HEK293 (cell line): Measurements from ENCODE around the gene SLC25A1.

ENCODE experiments used
- CTCF ChIA-PET: fragments of 350-600 bp; formaldehyde crosslinking; extraction: SDS; loops from one replicate; lab custom pipeline; 2021; ENCODE audit warnings: antibody characterized with exemption; lab: Yijun Ruan, JAX
- POLR2A ChIA-PET: fragments of 300-600 bp; formaldehyde crosslinking; extraction: SDS; loops from one replicate; lab custom pipeline; 2020; ENCODE audit warnings: antibody characterized with exemption, inconsistent platforms; lab: Yijun Ruan, JAX
- H3K27ac ChIP-seq: fragments of 200-500 bp; sonication (Bioruptor generic); 2 replicates; pipeline ENCODE4 v1.5.1; 2014; ENCODE audit warnings: low read depth, low read length, control low read depth, inconsistent platforms; ENCODE audit errors: extremely low read depth
- H3K36me3 ChIP-seq, 2 experiments: fragments of 200-500 bp in 1 of 2; sonication (Bioruptor generic) in 1 of 2; 1 replicate in 1 of 2; 2 replicates in 1 of 2; pipeline ENCODE4 v1.5.1; 2014 to 2017; ENCODE audit warnings: inconsistent platforms in 2 of 2, low read length in 2 of 2; ENCODE audit not compliant: control insufficient read depth in 2 of 2, insufficient read depth in 1 of 2
- H3K4me1 ChIP-seq: fragments of 200-500 bp; sonication (Bioruptor generic); 2 replicates; pipeline ENCODE4 v1.5.1; 2014; ENCODE audit warnings: mild to moderate bottlenecking, low read length, inconsistent platforms; ENCODE audit not compliant: control insufficient read depth, insufficient read depth
- H3K4me3 ChIP-seq: 2 replicates; pipeline ENCODE4 v1.5.1; 2011; ENCODE audit warnings: low read depth, mild to moderate bottlenecking, control low read depth, low read length, moderate library complexity
- H3K9me3 ChIP-seq: fragments of 200-500 bp; sonication (Bioruptor generic); 2 replicates; pipeline ENCODE4 v1.5.1; 2014; ENCODE audit warnings: low read depth, low read length, inconsistent platforms; ENCODE audit not compliant: control insufficient read depth, insufficient read depth
- BCL11B ChIP-seq: fragments of 450-650 bp; formaldehyde crosslinking; IDR thresholded peaks from 2 replicates; pipeline ENCODE4 v1.5.1; 2016; ENCODE audit warnings: low read depth, missing biosample characterization, missing genetic modification characterization
- BCL6B ChIP-seq: fragments of 450-650 bp; formaldehyde crosslinking; IDR thresholded peaks from 2 replicates; pipeline ENCODE4 v1.5.1; 2017; ENCODE audit warnings: missing biosample characterization, missing genetic modification characterization
- ELK4 ChIP-seq: IDR thresholded peaks from 2 replicates; pipeline ENCODE4 v1.6.1; 2011; ENCODE audit warnings: mild to moderate bottlenecking, low read depth, low read length, borderline replicate concordance
- GLIS2 ChIP-seq: fragments of 450-650 bp; formaldehyde crosslinking; IDR thresholded peaks from 2 replicates; pipeline ENCODE4 v1.5.1; 2016; ENCODE audit warnings: missing biosample characterization, missing genetic modification characterization
- HOXD13 ChIP-seq: sonication (generic); formaldehyde crosslinking; IDR thresholded peaks from 2 replicates; pipeline ENCODE4 v1.8.0; 2022; ENCODE audit warnings: missing genetic modification reagents, borderline replicate concordance
- INSM2 ChIP-seq: fragments of 450-650 bp; formaldehyde crosslinking; IDR thresholded peaks from 2 replicates; pipeline ENCODE4 v1.5.1; 2016; ENCODE audit warnings: missing biosample characterization, missing genetic modification characterization
- KLF1 ChIP-seq: fragments of 450-650 bp; formaldehyde crosslinking; IDR thresholded peaks from 2 replicates; pipeline ENCODE4 v1.5.1; 2016; ENCODE audit warnings: missing biosample characterization, missing genetic modification characterization
- PRDM4 ChIP-seq: fragments of 450-650 bp; formaldehyde crosslinking; IDR thresholded peaks from 2 replicates; pipeline ENCODE4 v1.5.1; 2017; ENCODE audit warnings: missing biosample characterization, missing genetic modification characterization
- YY1 ChIP-seq: fragments of 450-650 bp; formaldehyde crosslinking; IDR thresholded peaks from 2 replicates; pipeline ENCODE4 v1.5.1; 2018; ENCODE audit warnings: missing biosample characterization, missing genetic modification characterization
- YY2 ChIP-seq: fragments of 450-650 bp; formaldehyde crosslinking; IDR thresholded peaks from 2 replicates; pipeline ENCODE4 v1.5.1; 2016; ENCODE audit warnings: missing biosample characterization, missing genetic modification characterization
- ZBTB10 ChIP-seq: fragments of 450-650 bp; formaldehyde crosslinking; IDR thresholded peaks from 2 replicates; pipeline ENCODE4 v1.5.1; 2016; ENCODE audit warnings: missing biosample characterization, missing genetic modification characterization
- ZBTB21 ChIP-seq: fragments of 450-650 bp; formaldehyde crosslinking; IDR thresholded peaks from 2 replicates; pipeline ENCODE4 v1.5.1; 2017; ENCODE audit warnings: missing biosample characterization, missing genetic modification characterization
- ZBTB7A ChIP-seq: fragments of 450-650 bp; formaldehyde crosslinking; IDR thresholded peaks from 2 replicates; pipeline ENCODE4 v1.5.1; 2016; ENCODE audit warnings: low read depth, missing biosample characterization, missing genetic modification characterization
- ZNF10 ChIP-seq: fragments of 450-650 bp; formaldehyde crosslinking; IDR thresholded peaks from 2 replicates; pipeline ENCODE4 v1.5.1; 2017; ENCODE audit warnings: missing biosample characterization, missing genetic modification characterization
- ZNF132 ChIP-seq: fragments of 450-650 bp; formaldehyde crosslinking; IDR thresholded peaks from 2 replicates; pipeline ENCODE4 v1.5.1; 2017; ENCODE audit warnings: missing biosample characterization, missing genetic modification characterization, borderline replicate concordance
- ZNF138 ChIP-seq: fragments of 450-650 bp; formaldehyde crosslinking; IDR thresholded peaks from 2 replicates; pipeline ENCODE4 v1.5.1; 2016; ENCODE audit warnings: missing biosample characterization, missing genetic modification characterization, borderline replicate concordance
- ZNF391 ChIP-seq: fragments of 450-650 bp; formaldehyde crosslinking; IDR thresholded peaks from 2 replicates; pipeline ENCODE4 v1.5.1; 2016; ENCODE audit warnings: low read depth, missing biosample characterization, missing genetic modification characterization, borderline replicate concordance
- ZNF785 ChIP-seq: fragments of 450-650 bp; formaldehyde crosslinking; IDR thresholded peaks from 2 replicates; pipeline ENCODE4 v1.5.1; 2016; ENCODE audit warnings: missing biosample characterization, missing genetic modification characterization
- ZSCAN5A ChIP-seq: fragments of 450-650 bp; formaldehyde crosslinking; IDR thresholded peaks from 2 replicates; pipeline ENCODE4 v1.5.1; 2016; ENCODE audit warnings: missing biosample characterization, missing genetic modification characterization

Gene SLC25A1

GRCh38 chr22:19173047-19174035 is 5.2 kb downstream of the SLC25A1 start:
- Histone ChIP-seq H3K9me3 (no peaks in the 10 kb centered on the region), H3K4me1 (no peaks in the 10 kb centered on the region; the same call in 1 of the 2 replicates), H3K27ac (no peak overlapping the region), H3K4me3 (peak overlapping the region; percentile 72; the same call in 1 of the 2 replicates), H3K36me3 (peaks cover 0 to 46% of the 10 kb centered on the region in 2 experiments; a peak in 1 of 3 replicates)
- TF ChIP-seq ZBTB10 (tag by site-specific recombination) = no peak
- TF ChIP-seq ZNF785 (tag by site-specific recombination) = no peak
- TF ChIP-seq GLIS2 = 0 out of 2 replicates have a peak, but pooled peaks have one; percentile 23
- no peak for TF ChIP-seq YY1 (tag by site-specific recombination)
- peak; percentile 35; the same call in 1 of the 2 replicates for TF ChIP-seq BCL11B (tag by site-specific recombination)
- peak; percentile 62 for TF ChIP-seq KLF1 (tag by site-specific recombination)
- no peak for TF ChIP-seq ZSCAN5A (tag by site-specific recombination)
- no peak for TF ChIP-seq ZNF138 (tag by site-specific recombination)
- no peak for TF ChIP-seq ZNF132 (tag by site-specific recombination)
- TF ChIP-seq INSM2 (tag by site-specific recombination) = no peak
- no peak for TF ChIP-seq HOXD13 (CRISPR knock-in tag)
- CTCF ChIA-PET = interaction anchor here (0.6 to 1.3 kb wide), 2 partner anchors 15 to 30 kb away, joined by 3 to 5 read pairs; no protein-coding TSS in a partner anchor
- POLR2A ChIA-PET = interaction anchor here (0.6 to 2.3 kb wide), 9 partner anchors 10 to 456 kb away, joined by 3 to 20 read pairs (median 3); partner anchors contain the start of genes CDC45, CLTCL1, ESS2 and HIRA

GRCh38 chr22:19172213-19173046 is 6.1 kb downstream of the SLC25A1 start:
- Histone ChIP-seq H3K9me3 (no peaks in the 10 kb centered on the region), H3K36me3 (peaks cover 0 to 43% of the 10 kb centered on the region in 2 experiments; a peak in 1 of 3 replicates), H3K27ac (peak overlapping the region; percentile 62), H3K4me1 (no peaks in the 10 kb centered on the region; the same call in 1 of the 2 replicates), H3K4me3 (peak overlapping the region; percentile 72)
- ChIA-PET CTCF (interaction anchor here (0.5 to 0.6 kb wide), 2 partner anchors 14 to 460 kb away, joined by 3 to 5 read pairs; no protein-coding TSS in a partner anchor), POLR2A (interaction anchor here (0.9 to 2.3 kb wide), 3 partner anchors 26 to 457 kb away, joined by 3 to 13 read pairs (median 3); partner anchors contain the start of gene CLTCL1)
- TF ChIP-seq ZBTB21 (tag by site-specific recombination) (no peak), ZNF10 (tag by site-specific recombination) (no peak), ELK4 (no peak), ZNF391 (tag by site-specific recombination) (no peak), YY2 (no peak), BCL6B (tag by site-specific recombination) (no peak), ZBTB7A (tag by site-specific recombination) (0 out of 2 replicates have a peak, but pooled peaks have one; percentile 30), PRDM4 (no peak)
